GM21390 (cell line): Measurements from ENCODE around the gene EFNA1.
"Not testable (repeated sequence)": the region's sequence is repeated elsewhere in the genome, so short reads cannot be mapped to it uniquely, and the experiment has no call there.

ENCODE experiments used
- ATAC-seq: cut with Tn5 transposase; IDR thresholded peaks from one replicate; pipeline ENCODE4 v1.9.1; 2021; ENCODE audit not compliant: unreplicated experiment

Gene EFNA1

DNA sequence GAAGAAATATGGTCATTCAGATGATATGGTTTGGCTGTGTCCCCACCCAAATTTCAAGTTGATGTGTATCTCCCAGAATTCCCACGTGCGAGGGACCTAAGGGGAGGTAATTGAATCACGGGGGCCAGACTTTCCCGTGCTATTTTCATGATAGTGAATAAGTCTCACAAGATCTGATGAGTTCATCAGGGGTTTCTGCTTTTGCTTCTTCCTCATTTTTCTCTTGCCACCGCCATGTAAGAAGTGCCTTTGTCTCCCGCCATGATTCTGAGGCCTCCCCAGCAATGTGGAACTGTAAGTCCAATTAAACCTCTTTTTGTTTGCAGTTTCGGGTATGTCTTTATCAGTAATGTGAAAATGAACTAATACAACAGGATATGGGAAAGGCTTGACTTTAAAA, 14.1 kb downstream of the EFNA1 start:
- no peak for ATAC-seq

- no peak for ATAC-seq
These were observed 17.8 kb downstream of the EFNA1 start for GRCh38 chr1:155145491-155145890.

- ATAC-seq: not testable (repeated sequence)
These were observed 28.4 kb downstream of the EFNA1 start for GRCh38 chr1:155155996-155156643.

GRCh38 chr1:155158991-155159390, 31.3 kb downstream of the EFNA1 start:
- ATAC-seq: no peak

DNA sequence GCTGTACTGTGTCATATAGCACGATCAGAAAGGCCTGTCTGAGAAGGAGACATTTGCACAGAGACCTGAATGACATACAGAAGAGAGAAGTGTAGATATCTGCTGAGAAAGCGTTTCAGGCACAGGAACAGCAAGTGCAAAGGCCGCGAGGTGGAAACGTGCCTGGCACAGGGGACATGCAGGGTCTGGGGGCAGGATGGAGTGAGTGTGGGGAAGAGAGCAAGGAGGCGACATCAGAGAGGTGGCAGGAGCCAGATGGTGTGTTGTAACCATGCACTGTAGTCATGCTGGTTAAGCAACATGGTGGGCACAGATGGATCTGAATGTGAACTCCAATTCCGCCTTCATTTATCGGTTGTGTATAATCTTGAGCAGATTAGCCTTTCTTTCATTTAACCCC, 32.5 kb downstream of the EFNA1 start:
- ATAC-seq: no peak

DNA sequence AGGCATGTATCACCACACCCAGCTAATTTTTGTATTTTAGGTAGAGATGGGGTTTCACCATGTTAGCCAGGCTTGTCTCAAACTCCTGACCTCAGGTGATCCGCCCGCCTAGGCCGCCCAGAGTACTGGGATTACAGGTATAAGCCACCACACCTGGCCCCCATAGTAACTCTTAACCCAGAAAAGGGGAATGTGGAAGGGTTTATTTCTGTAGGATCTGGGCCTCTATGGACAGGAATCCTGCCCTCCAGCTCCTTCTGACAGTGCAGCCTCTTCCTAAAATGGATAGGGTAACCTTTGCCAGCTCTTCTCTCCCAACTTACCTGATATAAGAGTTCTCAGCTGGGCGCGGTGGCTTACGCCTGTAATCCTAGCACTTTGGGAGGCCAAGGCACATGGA, 35.0 kb downstream of the EFNA1 start:
- not testable (repeated sequence) for ATAC-seq

GRCh38 chr1:155163785-155164184, 36.1 kb downstream of the EFNA1 start:
- not testable (repeated sequence) for ATAC-seq

GRCh38 chr1:155164625-155165024, 36.9 kb downstream of the EFNA1 start:
- not testable (repeated sequence) for ATAC-seq

DNA sequence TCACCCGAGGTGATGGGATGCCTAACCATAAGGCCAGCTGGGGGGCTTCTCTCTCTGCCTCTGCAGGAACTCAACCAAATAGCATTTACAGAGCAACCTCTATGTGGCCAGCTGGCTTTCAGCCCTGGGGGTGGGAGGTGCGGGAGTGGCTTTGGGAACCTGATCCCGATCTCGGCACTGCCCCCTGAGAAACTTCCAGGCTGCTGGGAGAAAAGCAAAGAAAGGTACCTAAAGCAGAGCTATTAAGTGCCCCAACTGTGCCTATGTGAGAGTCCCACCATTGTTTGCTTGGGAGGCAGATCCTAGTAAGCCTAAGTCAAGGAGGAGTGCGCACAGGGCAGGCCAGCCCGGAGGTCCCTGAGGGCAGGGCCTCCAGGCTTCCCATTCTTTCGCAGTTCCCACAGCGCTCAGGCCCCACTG, 38.4 kb downstream of the EFNA1 start:
- ATAC-seq: no peak

GRCh38 chr1:155166471-155167165, 38.9 kb downstream of the EFNA1 start:
- no peak for ATAC-seq

DNA sequence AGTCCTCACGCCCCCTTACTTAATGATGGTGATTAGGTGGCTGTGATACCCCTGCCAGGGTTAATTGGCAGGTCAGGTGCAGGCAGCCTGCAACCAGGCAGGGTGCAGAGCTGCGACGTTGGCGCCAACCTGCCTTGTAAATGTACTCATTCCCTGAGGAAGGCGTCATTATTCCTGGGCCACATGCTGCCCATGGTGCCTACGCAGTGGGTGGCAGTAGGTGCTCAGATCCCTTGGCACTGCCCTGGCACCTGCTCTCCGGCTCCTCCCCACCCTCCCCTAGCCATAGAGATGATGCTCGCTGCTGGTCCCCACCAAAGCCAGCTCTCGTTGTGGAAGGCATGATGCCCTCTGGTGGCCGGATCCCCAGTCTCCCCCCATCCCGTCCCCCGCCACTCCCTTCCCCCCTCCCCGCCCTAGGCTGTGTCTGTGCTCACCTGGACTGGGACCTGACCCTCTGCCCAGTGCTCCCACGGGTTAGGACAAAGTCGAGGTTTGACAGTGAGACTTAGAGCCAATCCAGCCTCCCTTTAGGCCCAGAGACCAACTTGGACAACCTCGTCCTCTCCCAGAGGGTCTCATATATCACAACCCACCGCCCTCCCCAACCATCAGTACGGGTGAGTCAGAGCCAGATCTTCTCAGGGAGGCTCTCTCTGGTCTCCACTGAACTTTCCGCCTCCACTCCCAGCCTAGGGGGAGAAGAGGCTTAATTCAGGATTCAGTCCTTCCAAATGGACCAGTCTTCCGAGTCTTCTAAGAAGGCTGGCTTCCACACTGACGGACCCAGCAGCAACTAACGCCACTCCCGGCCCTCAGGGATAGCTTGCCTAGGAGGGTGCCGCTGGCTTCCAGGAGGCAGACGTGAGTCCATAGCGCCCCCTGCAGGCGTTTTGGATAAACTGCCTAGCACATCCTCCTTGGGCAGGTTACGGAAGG, 39.8 kb downstream of the EFNA1 start:
- ATAC-seq: no peak

DNA sequence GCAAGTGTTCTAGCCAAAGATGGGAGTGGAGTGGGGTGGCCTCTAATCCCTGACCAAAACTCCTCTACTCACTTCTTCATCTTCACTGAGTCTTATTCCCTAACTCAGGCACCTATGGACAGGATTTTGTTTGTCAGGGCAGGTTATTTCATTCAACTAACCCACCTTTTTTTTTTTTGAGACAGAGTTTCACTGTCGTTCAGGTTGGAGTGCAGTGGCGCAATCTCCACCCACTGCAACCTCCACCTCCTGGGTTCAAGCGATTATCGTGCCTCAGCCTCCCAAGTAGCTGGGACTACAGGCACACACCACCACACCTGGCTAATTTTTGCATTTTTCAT, 40.4 kb downstream of the EFNA1 start:
- not testable (repeated sequence) for ATAC-seq

DNA sequence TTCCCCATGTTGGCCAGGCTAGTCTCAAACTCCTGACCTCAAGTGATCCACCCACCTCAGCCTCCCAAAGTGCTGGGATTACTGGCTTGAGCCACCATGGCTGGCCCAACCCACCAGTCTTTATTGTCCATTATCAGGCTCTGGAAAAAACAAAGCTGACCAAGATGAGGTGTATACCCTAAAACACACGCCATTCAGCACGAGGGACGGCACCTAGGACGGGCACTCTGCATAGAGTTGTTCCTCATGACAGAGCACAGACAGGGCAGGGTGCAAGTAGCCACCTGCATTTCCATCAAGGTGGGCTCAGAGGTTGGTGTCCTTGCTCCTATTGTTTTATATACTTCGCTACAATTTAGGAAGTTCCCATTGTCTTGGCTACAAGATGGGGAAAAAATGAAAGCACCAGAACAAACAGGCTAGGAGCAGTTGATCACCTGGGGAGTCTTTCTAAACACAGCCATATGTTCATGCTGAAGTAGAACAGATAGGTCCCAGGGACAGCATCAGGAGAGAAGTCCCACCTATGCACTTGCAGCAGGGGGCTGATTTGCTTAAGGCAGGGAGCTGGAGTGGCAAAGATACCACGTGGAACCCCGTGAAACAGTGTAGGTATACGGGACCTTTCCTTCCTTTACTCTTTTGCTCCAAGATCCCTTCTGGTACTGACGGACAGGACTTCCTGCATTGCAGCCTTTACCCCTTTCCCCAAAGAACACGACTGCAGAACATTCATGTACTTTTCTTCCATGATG, 41.0 kb downstream of the EFNA1 start:
- ATAC-seq: no peak

DNA sequence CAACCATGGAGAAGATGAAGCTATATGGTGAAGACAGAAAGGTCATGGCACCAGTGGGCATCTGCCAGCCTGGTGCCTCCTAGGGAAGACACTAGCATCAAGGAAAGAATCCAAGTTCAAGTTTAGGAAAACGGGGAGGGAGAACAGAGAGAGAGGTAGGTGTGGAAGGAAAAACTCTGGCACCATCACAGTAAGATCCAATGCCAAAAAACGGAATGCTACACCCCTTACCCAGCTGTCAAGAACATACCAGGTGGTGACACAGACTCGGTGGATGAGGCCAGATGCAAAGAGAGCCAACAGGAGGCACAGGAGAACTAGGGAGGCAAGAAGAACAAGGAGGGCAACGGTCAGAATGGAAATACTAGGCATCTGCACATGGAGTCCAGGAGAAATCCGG, 41.9 kb downstream of the EFNA1 start:
- ATAC-seq: no peak

- ATAC-seq: no peak
These were observed 42.6 kb downstream of the EFNA1 start for GRCh38 chr1:155170101-155170785.

GRCh38 chr1:155170806-155171205, 43.1 kb downstream of the EFNA1 start:
- ATAC-seq: no peak

- ATAC-seq: peak; percentile 24
These were observed 44.4 kb downstream of the EFNA1 start for GRCh38 chr1:155171836-155172731.

- ATAC-seq: peak; percentile 60
These were observed 45.2 kb downstream of the EFNA1 start, which contains the start of gene KRTCAP2 for GRCh38 chr1:155172732-155173477. Gene KRTCAP2, minus strand, starts transcription at chr1:155173304. Its CDS starts 80 bp downstream, at chr1:155173224.
